Progenitor cell of endocrine pancreas (in vitro differentiated cells): ENCODE measurements around the gene CA4. TPM values are rescaled to one million over a fixed set of nuclear protein-coding genes. Genes with fewer than 3 reads are reported as not detected.
A peak's percentile ranks its signal among the peaks of the same experiment; 100 is the strongest.

Experiments used
- DNase-seq: peaks from one replicate; pipeline ENCODE4 v3.0.0; 2021; ENCODE audit warnings: low spot score; ENCODE audit not compliant: unreplicated experiment
- H3K27ac Mint-ChIP-seq: 2 replicates; pipeline ENCODE4 v1.8.0; 2021; ENCODE audit warnings: mild to moderate bottlenecking, moderate library complexity, mixed read lengths
- H3K27me3 Mint-ChIP-seq: 2 replicates; pipeline ENCODE4 v1.8.0; 2021; ENCODE audit warnings: mixed read lengths
- H3K36me3 Mint-ChIP-seq: 2 replicates; pipeline ENCODE4 v1.8.0; 2022; ENCODE audit warnings: mixed read lengths; ENCODE audit not compliant: insufficient read depth
- H3K4me1 Mint-ChIP-seq: 2 replicates; pipeline ENCODE4 v1.8.0; 2021; ENCODE audit warnings: low read depth, mixed read lengths
- H3K4me3 Mint-ChIP-seq: 2 replicates; pipeline ENCODE4 v1.8.0; 2021; ENCODE audit warnings: low read depth, mild to moderate bottlenecking, moderate library complexity, mixed read lengths
- H3K9me3 Mint-ChIP-seq: 2 replicates; pipeline ENCODE4 v1.8.0; 2021; ENCODE audit warnings: low read depth, mixed read lengths
- CTCF ChIP-seq: fragments of 200-600 bp; sonication (generic); IDR thresholded peaks from one replicate; pipeline ENCODE4 v1.5.0; 2021; ENCODE audit warnings: antibody characterized with exemption, mild to moderate bottlenecking; ENCODE audit not compliant: unreplicated experiment
- total RNA-seq: library from RNA; stranded (reverse); gene quantifications from 2 replicates; pipeline ENCODE4 v1.2.1, GENCODE V29; 2021

CA4 gene
- total RNA-seq, 1 donor from 2014 or later = 9.3 TPM

- Mint-ChIP-seq H3K4me1 (peaks cover 10% of the 10 kb centered on the region), H3K9me3 (no peaks in the 10 kb centered on the region), H3K27me3 (peaks cover 8% of the 10 kb centered on the region), H3K27ac (no peak overlapping the region), H3K36me3 (no peaks in the 10 kb centered on the region), H3K4me3 (no peak overlapping the region)
- no peak for TF ChIP-seq CTCF
- DNase-seq = no peak
Observed at GRCh38 chr17:60165971-60166370, 16.2 kb downstream of the CA4 start.

GRCh38 chr17:60167065-60167741, 17.4 kb downstream of the CA4 start:
- H3K4me1 Mint-ChIP-seq = peaks cover 3% of the 10 kb centered on the region
- H3K4me3 Mint-ChIP-seq = no peak overlapping the region
- TF ChIP-seq CTCF = no peak
- DNase-seq = no peak
- H3K27ac Mint-ChIP-seq = no peak overlapping the region
- no peaks in the 10 kb centered on the region for H3K36me3 Mint-ChIP-seq
- peaks cover 6% of the 10 kb centered on the region for H3K27me3 Mint-ChIP-seq
- no peaks in the 10 kb centered on the region for H3K9me3 Mint-ChIP-seq

- no peak for TF ChIP-seq CTCF
- no peaks in the 10 kb centered on the region for H3K9me3 Mint-ChIP-seq
- no peak overlapping the region for H3K4me3 Mint-ChIP-seq
- H3K27ac Mint-ChIP-seq = no peak overlapping the region
- H3K36me3 Mint-ChIP-seq = peaks cover 2% of the 10 kb centered on the region
- DNase-seq = no peak
- H3K27me3 Mint-ChIP-seq = peaks cover 3% of the 10 kb centered on the region
- no peaks in the 10 kb centered on the region for H3K4me1 Mint-ChIP-seq
Observed at GRCh38 chr17:60168654-60169053, 18.9 kb downstream of the CA4 start.

- no peak for TF ChIP-seq CTCF
- no peak overlapping the region for H3K27ac Mint-ChIP-seq
- H3K4me3 Mint-ChIP-seq = no peak overlapping the region
- H3K4me1 Mint-ChIP-seq = no peaks in the 10 kb centered on the region
- no peaks in the 10 kb centered on the region for H3K9me3 Mint-ChIP-seq
- peaks cover 3% of the 10 kb centered on the region for H3K27me3 Mint-ChIP-seq
- no peak for DNase-seq
- peaks cover 2% of the 10 kb centered on the region for H3K36me3 Mint-ChIP-seq
Observed at GRCh38 chr17:60169921-60170817, 20.4 kb downstream of the CA4 start.

- H3K4me3 Mint-ChIP-seq = no peak overlapping the region
- peak overlapping the region; percentile 69 for H3K27ac Mint-ChIP-seq
- TF ChIP-seq CTCF = no peak
- no peaks in the 10 kb centered on the region for H3K27me3 Mint-ChIP-seq
- H3K36me3 Mint-ChIP-seq = peaks cover 2% of the 10 kb centered on the region
- no peak for DNase-seq
- H3K4me1 Mint-ChIP-seq = no peaks in the 10 kb centered on the region
- no peaks in the 10 kb centered on the region for H3K9me3 Mint-ChIP-seq
Observed at GRCh38 chr17:60170835-60171752, 21.3 kb downstream of the CA4 start.
